ENCODE results near the gene IRF2. TPM values are rescaled to one million over a fixed set of nuclear protein-coding genes. Genes with fewer than 3 reads are reported as not detected.

IRF2 gene
- total and polyA plus RNA-seq, 2 of the 8 experiments (the other 6 are each of a cell fraction or from before 2014, with no cell fraction given) = 13.8 to 17.0 TPM

DNA sequence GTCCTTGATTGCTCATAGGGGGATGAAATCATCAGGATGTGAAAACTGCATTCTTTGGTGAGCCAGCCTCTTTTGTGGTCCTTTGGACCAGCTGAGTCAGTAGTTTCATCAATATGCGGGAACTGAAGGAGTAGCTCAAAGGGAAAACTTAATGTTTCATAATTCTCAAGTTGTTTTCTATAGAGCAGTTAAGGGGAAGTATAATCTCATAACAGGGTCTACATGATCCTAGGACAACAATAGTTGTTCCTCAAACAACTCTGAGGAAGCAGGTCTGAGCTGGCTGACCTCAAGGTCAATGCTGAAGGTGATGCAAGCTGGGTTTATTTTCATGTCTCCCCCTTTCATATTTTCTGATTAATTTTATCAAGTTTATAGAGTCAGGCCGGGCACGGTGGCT lies 36.1 kb upstream of the IRF2 start:
- ChIA-PET CTCF (ENCODE audit: partially characterized antibody) (interaction anchor here (1.2 kb wide), 1 partner anchor 12 kb away, joined by 3 read pairs; no protein-coding TSS in a partner anchor), POLR2A (ENCODE audit: partially characterized antibody) (no interaction called here)
- Histone ChIP-seq H3K36me3 (ENCODE audit: control insufficient read depth in 2 of 4, insufficient read depth in 4 of 4, low read length in 3 of 4) (no peaks in the 10 kb centered on the region), H3K56ac (replicated peaks; ENCODE audit: insufficient read length, low read depth, low read length) (no peak overlapping the region), H3K27me3 (replicated peaks in 1 of 4; ENCODE audit: control insufficient read depth in 3 of 4, extremely low read depth in 1 of 4, insufficient read depth in 3 of 4, low read length in 3 of 4) (no peaks in the 10 kb centered on the region; a peak in 2 of 7 replicates), H3K4me3 (ENCODE audit: extremely low read depth in 1 of 4, insufficient read depth in 2 of 4, low read depth in 3 of 4, low read length in 4 of 4) (no peak overlapping the region), H3K4me2 (ENCODE audit: insufficient read depth in 1 of 2, low read depth in 2 of 2, low read length in 2 of 2) (no peak overlapping the region), H2AK5ac (ENCODE audit: low read depth, low read length) (no peak overlapping the region), H2BK5ac (ENCODE audit: low read depth, low read length) (no peak overlapping the region), H3K4me1 (replicated peaks in 1 of 4; ENCODE audit: control insufficient read depth in 3 of 4, insufficient read depth in 4 of 4, low read length in 3 of 4) (peaks cover 0 to 7% (median 0%) of the 10 kb centered on the region in 4 experiments; a peak in 2 of 7 replicates), H3K4ac (replicated peaks; ENCODE audit: insufficient read length, low read depth, low read length) (no peak overlapping the region), H3K9ac (replicated peaks in 1 of 4; ENCODE audit: extremely low read depth in 1 of 4, low read depth in 3 of 4, low read length in 3 of 4) (no peak overlapping the region), H3K27ac (ENCODE audit: low read depth, low read length) (no peak overlapping the region), H3K79me1 (ENCODE audit: low read depth, low read length) (no peaks in the 10 kb centered on the region), H3K23me2 (ENCODE audit: low read depth, low read length) (no peaks in the 10 kb centered on the region), H2BK20ac (ENCODE audit: low read length) (no peak overlapping the region), H2BK12ac (ENCODE audit: low read depth, low read length) (no peak overlapping the region), H4K91ac (replicated peaks; ENCODE audit: insufficient read length, low read length) (no peak overlapping the region), H2AFZ (ENCODE audit: low read length) (no peak overlapping the region), H4K8ac (ENCODE audit: extremely low read depth, insufficient read depth, low read length) (no peak overlapping the region), H3K23ac (ENCODE audit: insufficient read length) (no peak overlapping the region), H3K14ac (ENCODE audit: insufficient read length) (no peak overlapping the region), H4K5ac (ENCODE audit: insufficient read length, low read depth, low read length) (no peak overlapping the region), H2BK120ac (replicated peaks; ENCODE audit: low read depth, low read length) (no peak overlapping the region), H4K20me1 (replicated peaks in 1 of 2; ENCODE audit: control insufficient read depth in 1 of 2, insufficient read depth in 2 of 2, low read length in 2 of 2) (no peaks in the 10 kb centered on the region), H3K79me2 (ENCODE audit: control insufficient read depth in 1 of 2, insufficient read depth in 2 of 2, low read length in 2 of 2) (no peaks in the 10 kb centered on the region), H2BK15ac (ENCODE audit: low read length) (no peak overlapping the region), H3K9me3 (ENCODE audit: insufficient read depth in 2 of 2, low read depth in 1 of 2, low read length in 1 of 2) (no peaks in the 10 kb centered on the region), H3K18ac (ENCODE audit: extremely low read depth, low read length) (no peak overlapping the region)
- no peak for FAIRE-seq
- TF ChIP-seq NANOG (IDR thresholded peaks at IDR 0.05; ENCODE audit: insufficient read depth, low read depth, low read length, poor library complexity, severe bottlenecking) (no peak), SIN3A (conservative IDR thresholded peaks at IDR 0.05 in 1 of 2, IDR thresholded peaks at IDR 0.05 in 1 of 2; ENCODE audit: low read depth in 1 of 2, low read length in 2 of 2) (no peak), SP2 (IDR thresholded peaks at IDR 0.05; ENCODE audit: low read length) (no peak), EGR1 (IDR thresholded peaks at IDR 0.05; ENCODE audit: borderline replicate concordance, low read depth, low read length) (no peak), POU5F1 (IDR thresholded peaks at IDR 0.05; ENCODE audit: low read depth, low read length) (no peak), CHD2 (IDR thresholded peaks at IDR 0.05; ENCODE audit: low read length) (no peak), BCL11A (IDR thresholded peaks at IDR 0.05; ENCODE audit: low read depth in 2 of 2, low read length in 2 of 2) (no peak)
- 97% methylated on average over 3 of the region's 3 CpGs; no CpG with 5 or more reads in 1 of the 2 experiments for WGBS, 2 experiments (ENCODE audit: extremely low coverage in 1 of 2, insufficient coverage in 1 of 2, insufficient read length in 1 of 2, insufficient replicate concordance in 2 of 2, low coverage in 1 of 2, low lambda C conversion rate in 2 of 2, missing lambda C conversion rate in 1 of 2)
- no peak for DNase-seq (ENCODE audit: low read depth in 1 of 2, low spot score in 2 of 2)
